HAP-1 (cell line): ENCODE data around the gene ABLIM1.

Experiments used
- DNase-seq, 2 experiments: peaks; one replicate each; pipeline ENCODE4 v3.0.0-alpha.2; 2016 to 2020; ENCODE audit warnings: low spot score in 2 of 2
- H3K27me3 ChIP-seq: fragments of 250-450 bp; sonication (Bioruptor Pico); 2 replicates; pipeline ENCODE4 v1.5.1; 2020; ENCODE audit warnings: low read depth, mild to moderate bottlenecking, moderate library complexity
- H3K36me3 ChIP-seq: fragments of 250-450 bp; sonication (Bioruptor Pico); replicated peaks from 2 replicates; pipeline ENCODE4 v1.5.1; 2020; ENCODE audit warnings: mild to moderate bottlenecking
- H3K4me1 ChIP-seq: fragments of 250-450 bp; sonication (Bioruptor Pico); 2 replicates; pipeline ENCODE4 v1.5.1; 2020; ENCODE audit warnings: mild to moderate bottlenecking
- H3K4me3 ChIP-seq: fragments of 250-450 bp; sonication (Bioruptor Pico); 2 replicates; pipeline ENCODE4 v1.5.1; 2020; ENCODE audit warnings: mild to moderate bottlenecking, moderate library complexity
- H3K9me3 ChIP-seq: fragments of 250-450 bp; sonication (Bioruptor Pico); 2 replicates; pipeline ENCODE4 v1.5.1; 2020; ENCODE audit warnings: mild to moderate bottlenecking, moderate library complexity
- in situ Hi-C: fragments of 300-500 bp; cut with MboI; formaldehyde crosslinking; loops from 3 replicates; pipeline ENCODE4 v1.14.3; 2020; ENCODE audit warnings: low sequenced_read_pairs, inconsistent platforms, mixed read lengths

The ABLIM1 gene

GRCh38 chr10:114491419-114491818 lies 166.7 kb downstream of the ABLIM1 start:
- no peak for DNase-seq

GRCh38 chr10:114489521-114490310 lies 168.4 kb downstream of the ABLIM1 start:
- no peak overlapping the region for H3K4me3 ChIP-seq
- DNase-seq: peak; percentile 39 to 55
- in situ Hi-C loops: no loop called here

More at GRCh38 chr10:114491419-114491818, 166.7 kb downstream of the ABLIM1 start:
- Histone ChIP-seq H3K4me3 (no peak overlapping the region), H3K27me3 (no peaks in the 10 kb centered on the region), H3K36me3 (no peaks in the 10 kb centered on the region), H3K9me3 (no peaks in the 10 kb centered on the region), H3K4me1 (peaks cover 10% of the 10 kb centered on the region)
- in situ Hi-C loops: no loop called here

GRCh38 chr10:114487815-114488536 lies 170.1 kb downstream of the ABLIM1 start:
- in situ Hi-C loops: no loop called here
- H3K4me1 ChIP-seq: peaks cover 10% of the 10 kb centered on the region
- no peak for DNase-seq

More at GRCh38 chr10:114489521-114490310, 168.4 kb downstream of the ABLIM1 start:
- Histone ChIP-seq H3K4me1 (peaks cover 10% of the 10 kb centered on the region), H3K9me3 (no peaks in the 10 kb centered on the region), H3K27me3 (no peaks in the 10 kb centered on the region), H3K36me3 (no peaks in the 10 kb centered on the region; the same call in 1 of the 2 replicates)

DNA sequence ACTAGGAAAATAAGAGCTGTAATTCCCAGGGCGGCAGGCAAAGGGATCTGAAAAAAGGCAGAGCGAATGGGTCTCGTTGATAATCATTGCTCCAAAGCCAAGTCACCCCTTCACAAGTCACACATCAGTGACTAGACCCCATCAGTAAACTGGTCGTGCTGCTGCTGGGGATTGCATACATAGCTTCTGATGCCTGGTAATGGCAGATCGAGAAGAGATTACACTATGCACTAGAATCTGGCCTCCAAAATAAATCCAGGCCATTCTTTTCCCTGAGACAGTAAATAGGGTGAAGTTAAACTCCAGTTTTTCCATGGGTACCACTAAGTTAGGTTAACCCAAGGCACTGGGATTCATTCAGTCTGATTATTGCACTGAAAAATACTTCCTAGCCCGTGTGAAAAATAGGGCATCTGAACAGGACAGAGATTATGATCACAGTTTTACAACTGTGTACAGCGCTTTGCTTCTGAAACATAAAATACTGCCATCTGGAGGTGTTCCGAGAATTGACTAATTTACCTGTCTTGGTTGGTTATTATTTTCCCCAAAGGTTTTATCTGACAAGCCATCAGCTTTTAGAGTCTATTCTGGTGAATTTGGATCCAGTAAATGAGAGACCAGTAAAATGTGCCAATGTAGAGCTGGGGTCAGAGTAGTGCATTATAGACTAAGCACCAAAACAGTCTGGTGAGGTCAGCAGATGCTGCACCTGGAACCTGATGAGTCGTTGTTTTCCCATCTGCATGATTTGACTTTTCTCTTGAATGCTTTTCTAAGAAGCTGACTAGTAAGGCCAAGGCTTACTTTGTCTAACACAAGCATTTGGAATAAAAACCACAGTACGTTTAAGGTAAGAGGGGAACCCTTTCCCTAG lies 170.9 kb downstream of the ABLIM1 start:
- Histone ChIP-seq H3K4me1 (peaks cover 10% of the 10 kb centered on the region), H3K9me3 (no peaks in the 10 kb centered on the region), H3K4me3 (no peak overlapping the region), H3K27me3 (no peaks in the 10 kb centered on the region), H3K36me3 (no peaks in the 10 kb centered on the region; the same call in 1 of the 2 replicates)
- no peak for DNase-seq
- in situ Hi-C loops: no loop called here

More at GRCh38 chr10:114487815-114488536, 170.1 kb downstream of the ABLIM1 start:
- Histone ChIP-seq H3K4me3 (no peak overlapping the region), H3K27me3 (no peaks in the 10 kb centered on the region), H3K36me3 (no peaks in the 10 kb centered on the region; the same call in 1 of the 2 replicates), H3K9me3 (no peaks in the 10 kb centered on the region)

DNA sequence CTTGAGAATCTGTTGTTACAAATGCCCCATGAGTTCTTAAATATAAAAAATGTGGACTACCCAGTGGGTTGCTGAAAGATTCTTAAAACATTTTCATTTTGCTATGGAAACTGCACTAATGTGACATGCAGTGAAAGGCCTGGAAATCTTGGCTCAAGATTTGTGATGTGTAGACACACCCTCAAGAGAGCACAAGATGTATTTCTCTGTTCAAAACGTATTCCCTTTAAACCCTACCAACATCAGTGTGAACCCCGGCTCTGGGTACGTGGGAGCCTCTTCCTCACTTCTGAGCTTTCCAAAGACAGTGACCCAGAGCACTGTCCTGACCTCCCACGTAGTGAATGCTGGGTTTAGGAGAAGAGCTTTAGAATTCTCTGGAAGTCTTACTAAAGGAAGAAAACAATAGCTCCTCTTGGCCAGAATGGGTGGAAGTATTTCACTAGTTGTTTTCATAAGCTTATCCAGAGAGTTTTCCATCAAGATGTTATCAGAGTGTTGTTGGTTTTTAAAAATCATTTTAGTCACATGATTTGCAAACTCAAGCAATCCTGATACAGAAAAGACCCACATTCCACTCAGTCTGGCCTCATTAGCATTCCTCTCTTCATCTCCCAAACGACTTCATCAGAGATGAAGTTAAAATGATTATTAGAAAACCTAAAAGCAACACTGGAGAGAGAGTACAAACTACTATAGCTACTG lies 172.2 kb downstream of the ABLIM1 start:
- in situ Hi-C loops: no loop called here

DNA sequence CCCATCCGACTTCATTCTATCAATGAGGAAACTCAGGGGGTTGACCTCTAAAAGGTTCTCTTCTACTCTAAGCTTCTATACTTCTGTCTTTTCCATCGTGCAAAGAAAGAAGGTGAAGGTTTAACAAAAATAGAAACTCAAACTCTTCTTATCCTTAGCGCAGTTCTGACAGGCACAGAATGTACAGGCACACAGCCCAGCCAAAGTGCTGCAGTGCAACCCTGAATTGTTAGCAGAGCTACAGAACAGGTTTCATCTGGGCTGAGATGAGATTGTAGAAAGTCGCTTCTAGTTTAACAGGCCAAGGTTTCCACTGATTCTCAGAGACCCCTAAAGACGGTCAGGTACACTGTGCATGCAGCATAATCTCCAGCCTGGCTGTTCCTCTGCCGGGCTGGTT lies 174.5 kb downstream of the ABLIM1 start:
- Histone ChIP-seq H3K4me3 (no peak overlapping the region), H3K9me3 (no peaks in the 10 kb centered on the region), H3K4me1 (no peaks in the 10 kb centered on the region), H3K27me3 (no peaks in the 10 kb centered on the region), H3K36me3 (no peaks in the 10 kb centered on the region; the same call in 1 of the 2 replicates)
- in situ Hi-C loops: no loop called here
- DNase-seq: no peak

More for the DNA sequence above, 172.2 kb downstream of the ABLIM1 start:
- no peak for DNase-seq
- Histone ChIP-seq H3K4me3 (no peak overlapping the region), H3K36me3 (no peaks in the 10 kb centered on the region; the same call in 1 of the 2 replicates), H3K27me3 (no peaks in the 10 kb centered on the region), H3K4me1 (peaks cover 10% of the 10 kb centered on the region), H3K9me3 (no peaks in the 10 kb centered on the region)

DNA sequence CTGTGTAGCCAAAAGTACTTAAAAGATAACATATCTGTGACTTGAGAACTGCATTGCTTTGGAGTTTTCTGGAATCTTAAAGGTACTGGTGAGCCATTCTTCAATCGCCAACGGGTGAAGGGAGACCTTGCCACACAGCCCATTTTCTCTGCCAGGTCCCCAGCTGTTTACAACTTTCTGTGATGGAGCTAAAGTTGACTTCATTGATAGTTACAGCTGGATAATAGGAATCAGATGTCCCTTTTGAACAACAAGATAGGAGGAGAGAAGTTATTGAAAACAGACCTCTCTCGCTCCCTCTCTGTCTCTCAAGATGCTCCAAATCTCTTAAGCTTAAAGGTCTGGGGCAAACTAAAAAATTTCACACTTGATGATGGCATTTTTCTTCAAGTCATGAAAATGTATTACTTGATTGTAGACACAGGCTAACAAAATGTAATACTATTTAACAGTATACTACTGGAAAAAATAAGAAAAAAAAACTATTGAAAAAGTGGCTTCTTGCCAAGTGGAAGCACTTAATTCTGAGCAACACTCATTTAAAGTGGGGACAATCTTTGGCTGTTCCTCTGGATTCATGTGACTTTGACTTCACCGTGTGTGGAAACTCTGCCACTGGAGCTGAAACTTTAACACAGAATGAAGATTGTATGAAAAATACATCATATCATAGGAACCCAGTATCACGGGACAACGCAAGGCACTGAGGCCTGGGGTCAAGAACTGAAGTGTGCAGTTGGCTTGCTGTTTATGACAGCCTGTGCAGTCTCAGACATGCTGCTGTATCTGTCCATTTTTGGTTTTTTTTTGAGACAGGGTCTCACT lies 175.4 kb downstream of the ABLIM1 start:
- Histone ChIP-seq H3K36me3 (no peaks in the 10 kb centered on the region; the same call in 1 of the 2 replicates), H3K4me1 (no peaks in the 10 kb centered on the region)
- in situ Hi-C loops: no loop called here

DNA sequence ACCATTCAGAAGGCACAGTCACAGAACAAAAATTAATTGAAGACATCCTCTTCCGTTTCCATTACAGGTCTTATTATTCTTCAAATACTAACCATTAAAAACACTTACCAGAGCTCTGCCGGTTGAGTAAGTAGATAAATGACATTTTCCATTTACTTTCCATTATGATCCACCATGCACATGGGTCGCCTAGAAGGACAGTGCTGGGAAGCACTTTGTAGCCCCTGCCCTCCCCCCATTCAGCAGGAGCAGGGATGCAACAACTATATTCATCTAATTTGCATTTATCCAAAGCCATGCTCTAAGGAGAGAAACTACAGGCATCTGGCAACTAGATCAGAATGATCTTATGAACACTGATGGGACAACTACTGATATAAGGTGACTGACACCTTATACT lies 177.0 kb downstream of the ABLIM1 start:
- H3K27me3 ChIP-seq: no peaks in the 10 kb centered on the region
- no peaks in the 10 kb centered on the region for H3K4me1 ChIP-seq
- H3K36me3 ChIP-seq: no peaks in the 10 kb centered on the region; the same call in 1 of the 2 replicates
- no peak for DNase-seq
- no peak overlapping the region for H3K4me3 ChIP-seq
- H3K9me3 ChIP-seq: no peaks in the 10 kb centered on the region
- in situ Hi-C loops: no loop called here

More for the DNA sequence above, 175.4 kb downstream of the ABLIM1 start:
- H3K4me3 ChIP-seq: no peak overlapping the region
- DNase-seq: no peak
- H3K9me3 ChIP-seq: no peaks in the 10 kb centered on the region
- no peaks in the 10 kb centered on the region for H3K27me3 ChIP-seq

- Histone ChIP-seq H3K36me3 (no peaks in the 10 kb centered on the region), H3K4me3 (no peak overlapping the region), H3K9me3 (no peaks in the 10 kb centered on the region), H3K27me3 (no peaks in the 10 kb centered on the region), H3K4me1 (no peaks in the 10 kb centered on the region)
- DNase-seq: no peak
- in situ Hi-C loops: loop anchor here (10.0 kb wide), 1 partner anchor 65 kb away; no protein-coding TSS in a partner anchor
These were observed 178.2 kb downstream of the ABLIM1 start for GRCh38 chr10:114479836-114480235.

- H3K4me3 ChIP-seq: no peak overlapping the region
- no peaks in the 10 kb centered on the region for H3K4me1 ChIP-seq
- no peaks in the 10 kb centered on the region for H3K27me3 ChIP-seq
- no peak for DNase-seq
- no peaks in the 10 kb centered on the region for H3K9me3 ChIP-seq
- H3K36me3 ChIP-seq: no peaks in the 10 kb centered on the region
- in situ Hi-C loops: loop anchor here (10.0 kb wide), 1 partner anchor 65 kb away; no protein-coding TSS in a partner anchor
These were observed 178.8 kb downstream of the ABLIM1 start for GRCh38 chr10:114479307-114479706.

- no peak for DNase-seq
- H3K36me3 ChIP-seq: no peaks in the 10 kb centered on the region
- H3K4me1 ChIP-seq: no peaks in the 10 kb centered on the region
- no peaks in the 10 kb centered on the region for H3K27me3 ChIP-seq
- no peak overlapping the region for H3K4me3 ChIP-seq
- in situ Hi-C loops: loop anchor here (10.0 kb wide), 1 partner anchor 67 kb away; no protein-coding TSS in a partner anchor
- H3K9me3 ChIP-seq: no peaks in the 10 kb centered on the region
These were observed 179.8 kb downstream of the ABLIM1 start for GRCh38 chr10:114478281-114478680.

GRCh38 chr10:114477285-114477684 lies 180.8 kb downstream of the ABLIM1 start:
- H3K4me3 ChIP-seq: no peak overlapping the region
- no peaks in the 10 kb centered on the region for H3K36me3 ChIP-seq
- H3K4me1 ChIP-seq: 0 out of 2 replicates have a peak, but pooled peaks cover 3% of the 10 kb centered on the region
- no peaks in the 10 kb centered on the region for H3K27me3 ChIP-seq
- no peak for DNase-seq
- in situ Hi-C loops: loop anchor here (10.0 kb wide), 1 partner anchor 68 kb away; no protein-coding TSS in a partner anchor
- H3K9me3 ChIP-seq: no peaks in the 10 kb centered on the region
